H1 (cell line): ENCODE data around the gene MKX. TPM values are rescaled to one million over a fixed set of nuclear protein-coding genes. Genes with fewer than 3 reads are reported as not detected.

ENCODE experiments used
- POU5F1 ChIP-seq: IDR thresholded peaks from 2 replicates; pipeline ENCODE4 v1.6.1; 2011; ENCODE audit warnings: low read depth, mild to moderate bottlenecking, low read length, moderate library complexity
- polyA plus RNA-seq, 7 experiments: library from polyadenylated mRNA; depleted of rRNA in 3 of 7; stranded (reverse) in 5 of 7; unstranded in 2 of 7; fragments of >200 nt in 5 of 7; fragments of 200-250 nt in 2 of 7; gene quantifications; 1 replicate in 5 of 7; 2 replicates in 1 of 7; 4 replicates in 1 of 7; pipeline versions ENCODE4 v1.2.1 to v1.2.3, GENCODE V29; 2011 to 2013; ENCODE audit warnings: missing spikeins in 2 of 7, mixed read lengths in 2 of 7
- total RNA-seq: library from RNA; stranded (reverse); fragmentation: NEBNext Ultra II Directional; extraction: Animal tissue kit (Norgen Biotek cat#: 25700); gene quantifications from 2 replicates; pipeline ENCODE4 v1.2.1, GENCODE V29; 2021

Gene MKX
- total and polyA plus RNA-seq, 2 of the 8 experiments (the other 6 are each of a cell fraction or from before 2014, with no cell fraction given): 0.21 to 1.3 TPM

DNA sequence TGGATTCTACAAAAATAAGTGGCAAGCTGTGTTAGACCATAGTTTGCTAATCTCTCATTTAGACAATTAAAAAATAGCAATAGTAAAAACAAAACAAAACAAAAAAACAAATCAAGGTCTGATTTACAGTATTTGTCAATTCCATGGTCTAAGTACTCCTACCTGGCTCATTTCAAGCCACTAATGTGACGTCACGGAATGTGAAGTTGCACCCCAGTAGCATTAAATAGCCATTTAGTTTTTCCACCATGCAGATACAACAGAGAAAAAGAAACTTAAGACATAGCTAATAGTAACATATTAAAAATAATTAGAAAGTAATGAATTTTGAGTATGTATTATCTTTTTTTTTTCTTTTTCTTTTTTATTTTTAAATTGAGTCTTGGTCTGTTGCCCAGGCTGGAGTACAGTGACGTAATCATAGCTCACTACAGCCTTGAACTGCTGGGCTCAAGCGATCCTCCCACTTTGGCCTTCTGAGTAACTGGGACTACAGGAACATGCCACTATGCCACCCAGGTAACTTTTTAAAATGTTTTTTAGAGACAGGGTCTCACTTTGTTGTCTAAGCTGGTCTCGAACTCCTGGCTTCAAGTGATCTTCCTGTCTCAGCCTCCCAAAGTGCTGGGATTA, 101.2 kb downstream of the MKX start (continued):
- no peak for TF ChIP-seq POU5F1
